MCF 10A (cell line): Measurements from ENCODE around the gene CADPS. TPM values are rescaled to one million over a fixed set of nuclear protein-coding genes. Genes with fewer than 3 reads are reported as not detected.

Source experiments
- BruUV-seq: library from RNA; stranded (reverse); fragments of 400-500 nt; replicated peaks from 2 replicates; lab custom pipeline; 2021; lab: Mats Ljungman, UMichigan
- CTCF ChIA-PET: fragments of 300-600 bp; sonication (Branson Sonifier 250); formaldehyde crosslinking; extraction: SDS; loops from one replicate; lab custom pipeline; 2021; ENCODE audit warnings: antibody characterized with exemption, inconsistent platforms; lab: Yijun Ruan, JAX
- POLR2A ChIA-PET: fragments of 300-600, 350-650 bp; sonication (Branson Sonifier 250); formaldehyde crosslinking; extraction: SDS; loops from one replicate; lab custom pipeline; 2020; ENCODE audit warnings: antibody characterized with exemption, inconsistent platforms; lab: Yijun Ruan, JAX
- DNase-seq: peaks from one replicate; pipeline ENCODE4 v3.0.0-alpha.2; 2018; ENCODE audit not compliant: unreplicated experiment
- H3K27ac Mint-ChIP-seq: one replicate; pipeline ENCODE4 v1.8.0; 2022; ENCODE audit warnings: mild to moderate bottlenecking, low read depth, mixed read lengths; ENCODE audit not compliant: unreplicated experiment
- H3K27me3 Mint-ChIP-seq: one replicate; pipeline ENCODE4 v1.8.0; 2022; ENCODE audit warnings: mixed read lengths; ENCODE audit not compliant: insufficient read depth, unreplicated experiment
- H3K36me3 Mint-ChIP-seq: one replicate; pipeline ENCODE4 v1.8.0; 2022; ENCODE audit warnings: mild to moderate bottlenecking, moderate library complexity, mixed read lengths; ENCODE audit not compliant: insufficient read depth, unreplicated experiment
- H3K4me1 Mint-ChIP-seq: one replicate; pipeline ENCODE4 v1.8.0; 2022; ENCODE audit warnings: mixed read lengths; ENCODE audit not compliant: insufficient read depth, unreplicated experiment
- H3K4me3 Mint-ChIP-seq: one replicate; pipeline ENCODE4 v1.8.0; 2022; ENCODE audit warnings: mild to moderate bottlenecking, moderate library complexity, mixed read lengths; ENCODE audit not compliant: unreplicated experiment
- H3K9me3 Mint-ChIP-seq: one replicate; pipeline ENCODE4 v1.8.0; 2022; ENCODE audit warnings: mixed read lengths; ENCODE audit not compliant: unreplicated experiment
- CTCF ChIP-seq: fragments of 200-600 bp; IDR thresholded peaks from one replicate; pipeline ENCODE4 v1.8.0; 2022; ENCODE audit warnings: antibody characterized with exemption, mild to moderate bottlenecking; ENCODE audit not compliant: unreplicated experiment
- intact Hi-C: fragments of 100-400 bp; cut with micrococcal nuclease; formaldehyde crosslinking; loops from 2 replicates; pipeline ENCODE4 v1.14.1; 2022
- total RNA-seq: library from RNA; stranded (reverse); gene quantifications from 2 replicates; pipeline ENCODE4 v1.2.3, GENCODE V29; 2022

Gene CADPS
- total RNA-seq, 1 experiment from 2014 or later, result not detected

- CTCF ChIA-PET, result interaction anchor here (1.3 to 2.2 kb wide), 2 partner anchors 14 to 354 kb away, joined by 3 to 6 read pairs; no protein-coding TSS in a partner anchor
- intact Hi-C loops, result no loop called here
- POLR2A ChIA-PET, result no interaction called here
- no peak overlapping the region for H3K27ac Mint-ChIP-seq
- no peaks in the 10 kb centered on the region for H3K36me3 Mint-ChIP-seq
- no peak overlapping the region for H3K4me3 Mint-ChIP-seq
- no peak for DNase-seq
- H3K9me3 Mint-ChIP-seq, result no peaks in the 10 kb centered on the region
- no TSS peak for BruUV-seq
- H3K27me3 Mint-ChIP-seq, result peaks cover 50% of the 10 kb centered on the region
- TF ChIP-seq CTCF, result no peak
- H3K4me1 Mint-ChIP-seq, result peaks cover 5% of the 10 kb centered on the region
Observed at GRCh38 chr3:62839748-62840147, 35.5 kb downstream of the CADPS start.

GRCh38 chr3:62837145-62837787, 38.0 kb downstream of the CADPS start:
- POLR2A ChIA-PET, result no interaction called here
- intact Hi-C loops, result no loop called here
- Mint-ChIP-seq H3K9me3 (no peaks in the 10 kb centered on the region), H3K4me1 (peaks cover 5% of the 10 kb centered on the region), H3K27me3 (peaks cover 63% of the 10 kb centered on the region), H3K27ac (no peak overlapping the region), H3K4me3 (no peak overlapping the region), H3K36me3 (no peaks in the 10 kb centered on the region)
- no TSS peak for BruUV-seq
- DNase-seq, result no peak
- TF ChIP-seq CTCF, result no peak
- CTCF ChIA-PET, result interaction anchor here (0.9 kb wide), 1 partner anchor 215 kb away, joined by 4 read pairs; no protein-coding TSS in a partner anchor

- DNase-seq, result no peak
- H3K4me1 Mint-ChIP-seq, result peaks cover 5% of the 10 kb centered on the region
- ChIA-PET POLR2A (interaction anchor here (0.6 kb wide), 1 partner anchor 207 kb away, joined by 3 read pairs; no protein-coding TSS in a partner anchor), CTCF (interaction anchor here (0.6 kb wide), 2 partner anchors 170 to 289 kb away, joined by 3 read pairs; no protein-coding TSS in a partner anchor)
- no peak overlapping the region for H3K27ac Mint-ChIP-seq
- no peaks in the 10 kb centered on the region for H3K9me3 Mint-ChIP-seq
- no peaks in the 10 kb centered on the region for H3K36me3 Mint-ChIP-seq
- intact Hi-C loops, result no loop called here
- H3K4me3 Mint-ChIP-seq, result no peak overlapping the region
- H3K27me3 Mint-ChIP-seq, result peaks cover 72% of the 10 kb centered on the region
- BruUV-seq, result no TSS peak
- no peak for TF ChIP-seq CTCF
Observed at GRCh38 chr3:62835554-62836236, 39.5 kb downstream of the CADPS start.

GRCh38 chr3:62833538-62833937, 41.7 kb downstream of the CADPS start:
- DNase-seq, result peak; percentile 18
- CTCF ChIA-PET, result interaction anchor here (0.6 to 1.0 kb wide), 2 partner anchors 8 to 13 kb away, joined by 3 to 4 read pairs; no protein-coding TSS in a partner anchor
- peaks cover 5% of the 10 kb centered on the region for H3K4me1 Mint-ChIP-seq
- intact Hi-C loops, result loop anchor here (1.0 to 2.0 kb wide), 3 partner anchors 167 to 395 kb away; no protein-coding TSS in a partner anchor
- H3K27me3 Mint-ChIP-seq, result peaks cover 54% of the 10 kb centered on the region
- no peaks in the 10 kb centered on the region for H3K9me3 Mint-ChIP-seq
- H3K36me3 Mint-ChIP-seq, result no peaks in the 10 kb centered on the region
- no peak overlapping the region for H3K4me3 Mint-ChIP-seq
- no peak overlapping the region for H3K27ac Mint-ChIP-seq
- peak; percentile 47 for TF ChIP-seq CTCF
- no TSS peak for BruUV-seq
- POLR2A ChIA-PET, result interaction anchor here (0.6 kb wide), 1 partner anchor 359 kb away, joined by 3 read pairs; no protein-coding TSS in a partner anchor
